Activated CD4-positive, alpha-beta T cell treated with anti-CD3 and anti-CD28 coated beads for 1 hour (primary cell): ENCODE data around the gene NREP.

ENCODE experiments used
- DNase-seq: peaks from one replicate; pipeline ENCODE4 v3.0.0-alpha.2; 2020

NREP gene

GRCh38 chr5:111756581-111757354, at the start of gene NREP:
Gene NREP (minus strand): TSS chr5:111757194. CDS start chr5:111755772, 1,422 bp downstream.
- DNase-seq: no peak

GRCh38 chr5:111806753-111807152, 49.8 kb upstream of the NREP start:
- DNase-seq: no peak

- no peak for DNase-seq
Measured at GRCh38 chr5:111806156-111806555, 49.2 kb upstream of the NREP start.

- DNase-seq: no peak
Measured at GRCh38 chr5:111805071-111805470, 48.1 kb upstream of the NREP start.

GRCh38 chr5:111800351-111800750, 43.4 kb upstream of the NREP start:
- no peak for DNase-seq

- DNase-seq: no peak
Measured at GRCh38 chr5:111795142-111795541, 38.1 kb upstream of the NREP start.

- no peak for DNase-seq
Measured at GRCh38 chr5:111792471-111793058, 35.6 kb upstream of the NREP start.

GRCh38 chr5:111790295-111790694, 33.3 kb upstream of the NREP start:
- DNase-seq: no peak

- no peak for DNase-seq
Measured at GRCh38 chr5:111787006-111787405, 30.0 kb upstream of the NREP start.

- DNase-seq: no peak
Measured at GRCh38 chr5:111784491-111785181, 27.6 kb upstream of the NREP start.

GRCh38 chr5:111783537-111783936, 26.5 kb upstream of the NREP start:
- no peak for DNase-seq

- DNase-seq: no peak
Measured at GRCh38 chr5:111782216-111782615, 25.2 kb upstream of the NREP start.

- no peak for DNase-seq
Measured at GRCh38 chr5:111781200-111781599, 24.2 kb upstream of the NREP start.

GRCh38 chr5:111779922-111780292, 22.9 kb upstream of the NREP start:
- no peak for DNase-seq

GRCh38 chr5:111779260-111779921, 22.4 kb upstream of the NREP start:
- no peak for DNase-seq

GRCh38 chr5:111776913-111777781, 20.2 kb upstream of the NREP start:
- DNase-seq: no peak

- no peak for DNase-seq
Measured at GRCh38 chr5:111775224-111775623, 18.2 kb upstream of the NREP start.

GRCh38 chr5:111774525-111774924, 17.5 kb upstream of the NREP start:
- DNase-seq: no peak

GRCh38 chr5:111772456-111773122, 15.6 kb upstream of the NREP start:
- DNase-seq: no peak

GRCh38 chr5:111769541-111769940, 12.5 kb upstream of the NREP start:
- DNase-seq: no peak

- DNase-seq: no peak
Measured at GRCh38 chr5:111765613-111766571, 8.9 kb upstream of the NREP start.
